Endothelial cell of umbilical vein (primary cell): ENCODE results near the gene CGNL1.

Experiments used
- CTCF ChIP-seq, 2 donors: IDR thresholded peaks; 1 replicate in 1 of 2; 2 replicates in 1 of 2; pipeline ENCODE4 v1.5.1; 2011; ENCODE audit warnings: low read length in 2 of 2, mild to moderate bottlenecking in 2 of 2, moderate library complexity in 2 of 2, control low read depth in 1 of 2, inconsistent platforms in 1 of 2, low read depth in 1 of 2; ENCODE audit not compliant: insufficient read depth in 1 of 2; ENCODE audit errors: extremely low read depth in 1 of 2
- EZH2 ChIP-seq: IDR thresholded peaks from 2 replicates; pipeline ENCODE4 v1.6.1; 2012; ENCODE audit warnings: borderline replicate concordance, low read depth, mild to moderate bottlenecking, moderate library complexity, low read length, inconsistent platforms; ENCODE audit not compliant: severe bottlenecking
- POLR2A ChIP-seq: IDR thresholded peaks from 2 replicates; pipeline ENCODE4 v1.6.1; 2012; ENCODE audit warnings: low read depth, mild to moderate bottlenecking, control low read depth, low read length
- POLR2AphosphoS5 ChIP-seq: IDR thresholded peaks from 2 replicates; pipeline ENCODE4 v1.6.1; 2012; ENCODE audit warnings: low read depth, mild to moderate bottlenecking, control low read depth, low read length, moderate library complexity; ENCODE audit not compliant: insufficient read depth

- no peak for TF ChIP-seq CTCF (IDR thresholded peaks at IDR 0.05; ENCODE audit: extremely low read depth in 1 of 2, insufficient read depth in 1 of 2, low read depth in 1 of 2, low read length in 2 of 2)
- no peak for TF ChIP-seq POLR2A
- no peak for TF ChIP-seq EZH2
- no peak for TF ChIP-seq POLR2AphosphoS5
Observed at GRCh38 chr15:57353317-57353804, 22.9 kb upstream of the CGNL1 start.
